Activated CD8-positive, alpha-beta memory T cell treated with anti-CD3 and anti-CD28 coated beads, Interleukin-2, amount 50 U/mL, for 1 hour (primary cell): ENCODE results near the gene MYO15A.
A peak's percentile ranks its signal among the peaks of the same experiment; 100 is the strongest.

ENCODE experiments used
- DNase-seq: peaks from one replicate; pipeline ENCODE4 v3.0.0-alpha.2; 2020; ENCODE audit errors: extremely low read depth

MYO15A gene

GRCh38 chr17:18108401-18109312 lies at the start of gene MYO15A:
Gene MYO15A (plus strand): TSS chr17:18108756. CDS start chr17:18118801, 10,045 bp downstream.
- no peak for DNase-seq

GRCh38 chr17:18059283-18059682 lies 49.3 kb upstream of the MYO15A start:
- DNase-seq = no peak

- no peak for DNase-seq
Observed at GRCh38 chr17:18064053-18064452, 44.5 kb upstream of the MYO15A start.

GRCh38 chr17:18065546-18065945 lies 43.0 kb upstream of the MYO15A start:
- no peak for DNase-seq

- no peak for DNase-seq
Observed at GRCh38 chr17:18066866-18067265, 41.7 kb upstream of the MYO15A start.

- DNase-seq = no peak
Observed at GRCh38 chr17:18069101-18069500, 39.5 kb upstream of the MYO15A start.

- DNase-seq = no peak
Observed at GRCh38 chr17:18070861-18071340, 37.7 kb upstream of the MYO15A start.

GRCh38 chr17:18071751-18072150 lies 36.8 kb upstream of the MYO15A start:
- no peak for DNase-seq

- DNase-seq = no peak
Observed at GRCh38 chr17:18074566-18075272, 33.8 kb upstream of the MYO15A start.

- DNase-seq = no peak
Observed at GRCh38 chr17:18076936-18077335, 31.6 kb upstream of the MYO15A start.

- no peak for DNase-seq
Observed at GRCh38 chr17:18079543-18079942, 29.0 kb upstream of the MYO15A start.

GRCh38 chr17:18084256-18084655 lies 24.3 kb upstream of the MYO15A start:
- DNase-seq = no peak

- DNase-seq = peak; percentile 53
Observed at GRCh38 chr17:18087610-18088491, 20.7 kb upstream of the MYO15A start, which contains the start of gene DRG2. Gene DRG2 (plus strand): TSS chr17:18087948. CDS start chr17:18088024, 76 bp downstream.

- no peak for DNase-seq
Observed at GRCh38 chr17:18089613-18090012, 18.9 kb upstream of the MYO15A start.

- no peak for DNase-seq
Observed at GRCh38 chr17:18093616-18094408, 14.7 kb upstream of the MYO15A start.

GRCh38 chr17:18094409-18094807 lies 14.1 kb upstream of the MYO15A start:
- no peak for DNase-seq

GRCh38 chr17:18099516-18099915 lies 9.0 kb upstream of the MYO15A start:
- no peak for DNase-seq

GRCh38 chr17:18100616-18101015 lies 7.9 kb upstream of the MYO15A start:
- DNase-seq = no peak

GRCh38 chr17:18101828-18102227 lies 6.7 kb upstream of the MYO15A start:
- DNase-seq = no peak

GRCh38 chr17:18102640-18103039 lies 5.9 kb upstream of the MYO15A start:
- no peak for DNase-seq

GRCh38 chr17:18105027-18105426 lies 3.5 kb upstream of the MYO15A start:
- no peak for DNase-seq
